Upper lobe of left lung (tissue), 6 donors: ENCODE data around the gene PPHLN1. TPM values are rescaled to one million over a fixed set of nuclear protein-coding genes. Genes with fewer than 3 reads are reported as not detected.

Experiments
- ATAC-seq, 2 donors: fragments of 200-7000 bp; cut with Tn5 transposase; one replicate each; pipeline ENCODE4 v1.9.1; 2022; ENCODE audit warnings: mild to moderate bottlenecking in 2 of 2, moderate library complexity in 2 of 2; ENCODE audit not compliant: low FRiP score in 2 of 2
- DNase-seq, 2 donors: peaks; one replicate each; pipeline ENCODE4 v3.0.0-alpha.2; 2019 to 2020
- H3K27ac ChIP-seq, 4 donors: fragments of 200-600 bp; sonication (generic); one replicate each; pipeline ENCODE4 v1.5.1; 2016 to 2019
- H3K27me3 ChIP-seq, 4 donors: fragments of 200-600 bp; sonication (generic); one replicate each; pipeline ENCODE4 v1.5.1; 2017 to 2019
- H3K36me3 ChIP-seq, 4 donors: fragments of 200-600 bp; sonication (generic); one replicate each; pipeline ENCODE4 v1.5.1; 2016 to 2019
- H3K4me1 ChIP-seq, 4 donors: fragments of 200-600 bp; sonication (generic); one replicate each; pipeline ENCODE4 v1.5.1; 2018 to 2019
- H3K4me3 ChIP-seq, 4 donors: fragments of 200-600 bp; sonication (generic); one replicate each; pipeline ENCODE4 v1.5.1; 2017 to 2019; ENCODE audit warnings: mild to moderate bottlenecking in 2 of 4, moderate library complexity in 1 of 4
- H3K9me3 ChIP-seq, 4 donors: fragments of 200-600 bp; sonication (generic); one replicate each; pipeline ENCODE4 v1.5.1; 2018 to 2019
- CTCF ChIP-seq, 6 experiments: fragments of 450-650 bp in 4 of 6; fragments of 200-600 bp in 2 of 6; sonication (generic) in 2 of 6; IDR thresholded peaks; one replicate each; pipeline ENCODE4 v1.5.1; 2016 to 2019; ENCODE audit warnings: antibody characterized with exemption in 6 of 6
- EP300 ChIP-seq, 4 donors: sonication (generic); formaldehyde crosslinking; IDR thresholded peaks; one replicate each; pipeline ENCODE4 v1.5.1; 2017; ENCODE audit warnings: antibody characterized with exemption in 4 of 4, control low read depth in 2 of 4
- POLR2A ChIP-seq, 4 donors: fragments of 450-650 bp; IDR thresholded peaks; one replicate each; pipeline ENCODE4 v1.5.1; 2016 to 2017; ENCODE audit warnings: antibody characterized with exemption in 4 of 4, mild to moderate bottlenecking in 2 of 4
- POLR2AphosphoS5 ChIP-seq, 2 donors: sonication (generic); formaldehyde crosslinking; IDR thresholded peaks; one replicate each; pipeline ENCODE4 v1.5.1; 2017; ENCODE audit warnings: antibody characterized with exemption in 2 of 2
- WGBS, 2 donors: methylation state at CpG; one replicate each; pipeline ENCODE4 v1.1.5; 2017 to 2018; 5-methylcytosine and 5-hydroxymethylcytosine counted together
- total RNA-seq, 6 donors: library from RNA; depleted of rRNA in 4 of 6; stranded (reverse); fragments of >200 nt in 4 of 6; gene quantifications; one replicate each; pipeline versions ENCODE4 v1.1.0 to v1.2.1, GENCODE V29; 2016 to 2021
- donor health status: DM: no; HTN: no; CAD: no; lungs with moderate emphysema.
- donor health status: DM: no; HTN: yes; CAD: no; lungs with severe emphysema.

Gene PPHLN1
- total RNA-seq, 6 donors from 2014 or later: 24.5 to 69.1 (median 46.7) TPM

DNA sequence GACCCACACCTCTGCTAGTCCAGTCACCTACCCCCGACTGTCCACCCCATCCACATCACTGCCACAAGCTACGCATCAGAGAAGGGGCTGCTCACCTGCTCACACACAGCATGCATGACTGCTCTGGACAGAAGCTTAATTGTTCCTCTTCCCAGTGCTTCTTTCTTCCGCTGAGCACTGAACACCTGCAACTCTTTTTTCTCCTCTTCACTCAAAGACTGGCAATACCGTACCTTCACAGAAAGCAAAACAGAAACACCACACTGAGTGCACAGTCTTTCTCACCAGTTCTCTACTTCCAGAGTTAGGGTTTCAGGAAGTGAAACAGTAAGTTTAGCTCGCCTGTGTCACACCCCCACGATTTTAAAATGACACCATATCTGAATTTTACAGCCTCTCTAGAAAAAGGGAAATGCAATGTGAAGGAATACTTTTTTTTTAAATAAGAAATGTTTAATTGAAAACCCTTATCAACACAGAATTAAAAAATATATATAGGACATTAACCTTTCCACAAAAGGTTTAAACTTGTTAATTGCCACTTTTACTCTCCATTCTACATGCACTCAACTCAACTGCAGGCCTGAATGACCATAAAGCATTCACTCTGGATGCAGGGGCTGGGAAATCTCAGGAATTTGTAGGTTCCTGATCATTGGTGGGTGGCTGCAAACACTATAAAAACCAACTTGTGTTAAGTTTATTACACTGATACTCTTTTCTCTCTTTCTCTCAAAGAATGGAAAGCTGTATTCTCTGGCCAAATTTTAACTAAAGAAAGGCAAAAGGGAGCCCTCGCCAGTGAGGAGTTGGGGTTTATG, 143.6 kb downstream of the PPHLN1 start:
- peaks cover 0 to 51% (median 22%) of the 10 kb centered on the region in 4 donors for H3K36me3 ChIP-seq
- TF ChIP-seq CTCF (IDR thresholded peaks at IDR 0.05): no peak
- TF ChIP-seq POLR2AphosphoS5 (IDR thresholded peaks at IDR 0.05): no peak
- no peak for TF ChIP-seq EP300 (IDR thresholded peaks at IDR 0.05)
- no peak for TF ChIP-seq POLR2A (IDR thresholded peaks at IDR 0.05)
- H3K27ac ChIP-seq: no peak overlapping the region
- H3K27me3 ChIP-seq: no peaks in the 10 kb centered on the region
- no peaks in the 10 kb centered on the region for H3K9me3 ChIP-seq
- DNase-seq (no peak), ATAC-seq (peak in 1 of 2 donors; percentile 71)
- peaks cover 4 to 21% (median 14%) of the 10 kb centered on the region in 4 donors for H3K4me1 ChIP-seq
- peak overlapping the region in 2 of 4 donors; percentile 19 to 31 for H3K4me3 ChIP-seq
- 59 to 65% methylated on average over 7 of the region's 7 CpGs for WGBS, 2 donors

DNA sequence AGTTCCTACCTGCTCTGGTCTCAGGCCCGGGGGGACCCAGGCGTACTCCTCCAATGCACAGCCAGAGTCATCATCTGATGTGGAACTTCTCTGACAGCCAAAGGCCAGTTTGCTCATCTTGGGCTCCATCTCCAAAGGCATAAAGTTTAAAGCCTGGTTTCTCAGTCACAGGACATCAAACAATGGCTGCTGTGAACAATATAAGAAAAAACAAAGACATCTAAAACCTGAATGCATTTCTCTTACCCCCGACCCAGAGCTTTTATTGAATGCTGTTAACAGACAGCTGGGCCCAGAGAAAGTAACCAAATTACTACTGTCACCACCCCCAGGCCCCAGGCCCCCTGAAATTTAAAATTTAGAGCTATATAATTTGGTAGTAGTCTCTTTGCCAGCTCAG, 146.4 kb downstream of the PPHLN1 start:
- Histone ChIP-seq H3K27ac (no peak overlapping the region), H3K27me3 (no peaks in the 10 kb centered on the region), H3K9me3 (no peaks in the 10 kb centered on the region), H3K4me1 (peaks cover 5 to 27% (median 18%) of the 10 kb centered on the region in 4 donors), H3K4me3 (no peak overlapping the region), H3K36me3 (peaks cover 0 to 26% (median 7%) of the 10 kb centered on the region in 4 donors)
- ATAC-seq: no peak
- no peak for DNase-seq
- no peak for TF ChIP-seq POLR2AphosphoS5 (IDR thresholded peaks at IDR 0.05)
- no peak for TF ChIP-seq POLR2A (IDR thresholded peaks at IDR 0.05)
- no peak for TF ChIP-seq CTCF (IDR thresholded peaks at IDR 0.05)
- TF ChIP-seq EP300 (IDR thresholded peaks at IDR 0.05): no peak
- 78 to 84% methylated on average over 3 of the region's 3 CpGs for WGBS, 2 donors

GRCh38 chr12:42473130-42473529, 147.2 kb downstream of the PPHLN1 start:
- Histone ChIP-seq H3K4me3 (no peak overlapping the region), H3K27me3 (no peaks in the 10 kb centered on the region), H3K4me1 (peaks cover 5 to 27% (median 18%) of the 10 kb centered on the region in 4 donors), H3K36me3 (peaks cover 0 to 20% (median 6%) of the 10 kb centered on the region in 4 donors), H3K27ac (no peak overlapping the region), H3K9me3 (no peaks in the 10 kb centered on the region)
- no peak for DNase-seq
- TF ChIP-seq EP300 (IDR thresholded peaks at IDR 0.05) (no peak), CTCF (IDR thresholded peaks at IDR 0.05) (no peak), POLR2A (IDR thresholded peaks at IDR 0.05) (no peak), POLR2AphosphoS5 (IDR thresholded peaks at IDR 0.05) (no peak)
- ATAC-seq: no peak
- WGBS, 2 donors: 39 to 56% methylated on average over 1 of the region's 1 CpG

GRCh38 chr12:42473561-42473960, 147.6 kb downstream of the PPHLN1 start:
- no peaks in the 10 kb centered on the region for H3K27me3 ChIP-seq
- peaks cover 0 to 16% (median 4%) of the 10 kb centered on the region in 4 donors for H3K36me3 ChIP-seq
- ATAC-seq (no peak), DNase-seq (no peak)
- no peaks in the 10 kb centered on the region for H3K9me3 ChIP-seq
- TF ChIP-seq POLR2AphosphoS5 (IDR thresholded peaks at IDR 0.05) (no peak), POLR2A (IDR thresholded peaks at IDR 0.05) (no peak), CTCF (IDR thresholded peaks at IDR 0.05) (no peak), EP300 (IDR thresholded peaks at IDR 0.05) (no peak)
- WGBS, 2 donors: 39 to 58% methylated on average over 1 of the region's 1 CpG
- H3K4me3 ChIP-seq: no peak overlapping the region
- H3K27ac ChIP-seq: no peak overlapping the region
- peaks cover 5 to 27% (median 17%) of the 10 kb centered on the region in 4 donors for H3K4me1 ChIP-seq
